Stimulated activated effector memory CD8-positive, alpha-beta T cell treated with anti-CD3 and anti-CD28 coated beads, Interleukin-12 subunit alpha, Interleukin-12 subunit beta, amount 100 ng/mL, for 72 hours (primary cell): ENCODE results near the gene CDKN2AIPNL.

Experiments
- ATAC-seq: fragments of 150-1000 bp; cut with Tn5 transposase; 2 replicates; pipeline ENCODE4 v1.10.0; 2021
- DNase-seq, 2 donors: peaks; one replicate each; pipeline ENCODE4 v3.0.0; 2021 to 2022; ENCODE audit warnings: low spot score in 2 of 2
- H3K27ac Mint-ChIP-seq: one replicate; pipeline ENCODE4 v1.8.0; 2022; ENCODE audit warnings: mild to moderate bottlenecking, mixed read lengths
- H3K36me3 Mint-ChIP-seq: one replicate; pipeline ENCODE4 v1.8.0; 2022; ENCODE audit warnings: mild to moderate bottlenecking, mixed read lengths
- H3K4me1 Mint-ChIP-seq: one replicate; pipeline ENCODE4 v1.8.0; 2022; ENCODE audit warnings: mixed read lengths
- H3K4me3 Mint-ChIP-seq: one replicate; pipeline ENCODE4 v1.8.0; 2022; ENCODE audit warnings: mild to moderate bottlenecking, mixed read lengths
- H3K9me3 Mint-ChIP-seq: one replicate; pipeline ENCODE4 v1.8.0; 2022; ENCODE audit warnings: mixed read lengths

The CDKN2AIPNL gene

GRCh38 chr5:134411546-134412266, at the start of gene CDKN2AIPNL:
Gene CDKN2AIPNL (minus strand): TSS chr5:134411881. CDS start chr5:134411854, 27 bp downstream.
- Mint-ChIP-seq H3K27ac (peak within 1 kb of the TSS; percentile 92), H3K9me3 (no peaks in the 10 kb centered on the region), H3K4me3 (peak within 1 kb of the TSS; percentile 92), H3K4me1 (peaks cover 30% of the 10 kb centered on the region), H3K36me3 (peaks cover 22% of the 10 kb centered on the region)
- peak; percentile 89 to 93 for DNase-seq
- ATAC-seq, result peak; percentile 100

- Mint-ChIP-seq H3K4me1 (peaks cover 4% of the 10 kb centered on the region), H3K36me3 (no peaks in the 10 kb centered on the region), H3K4me3 (no peak overlapping the region), H3K9me3 (no peaks in the 10 kb centered on the region), H3K27ac (peak overlapping the region; percentile 46)
- DNase-seq (no peak), ATAC-seq (no peak)
Measured at GRCh38 chr5:134460551-134460950, 48.9 kb upstream of the CDKN2AIPNL start.

- no peaks in the 10 kb centered on the region for H3K9me3 Mint-ChIP-seq
- ATAC-seq, result no peak
- H3K4me3 Mint-ChIP-seq, result no peak overlapping the region
- no peak for DNase-seq
- H3K27ac Mint-ChIP-seq, result no peak overlapping the region
- H3K36me3 Mint-ChIP-seq, result no peaks in the 10 kb centered on the region
- peaks cover 5% of the 10 kb centered on the region for H3K4me1 Mint-ChIP-seq
Measured at GRCh38 chr5:134459491-134459890, 47.8 kb upstream of the CDKN2AIPNL start.

- ATAC-seq, result no peak
- Mint-ChIP-seq H3K4me3 (no peak overlapping the region), H3K36me3 (no peaks in the 10 kb centered on the region), H3K9me3 (no peaks in the 10 kb centered on the region), H3K27ac (no peak overlapping the region), H3K4me1 (peaks cover 5% of the 10 kb centered on the region)
- no peak for DNase-seq
Measured at GRCh38 chr5:134459010-134459403, 47.3 kb upstream of the CDKN2AIPNL start.

GRCh38 chr5:134458234-134459009, 46.7 kb upstream of the CDKN2AIPNL start:
- H3K27ac Mint-ChIP-seq, result no peak overlapping the region
- H3K4me1 Mint-ChIP-seq, result peaks cover 5% of the 10 kb centered on the region
- no peak overlapping the region for H3K4me3 Mint-ChIP-seq
- H3K36me3 Mint-ChIP-seq, result no peaks in the 10 kb centered on the region
- H3K9me3 Mint-ChIP-seq, result no peaks in the 10 kb centered on the region
- ATAC-seq, result peak; percentile 25
- no peak for DNase-seq

GRCh38 chr5:134457801-134458200, 46.1 kb upstream of the CDKN2AIPNL start:
- no peaks in the 10 kb centered on the region for H3K36me3 Mint-ChIP-seq
- ATAC-seq (peak; percentile 8), DNase-seq (no peak)
- peaks cover 5% of the 10 kb centered on the region for H3K4me1 Mint-ChIP-seq
- no peaks in the 10 kb centered on the region for H3K9me3 Mint-ChIP-seq
- no peak overlapping the region for H3K4me3 Mint-ChIP-seq
- no peak overlapping the region for H3K27ac Mint-ChIP-seq

- no peaks in the 10 kb centered on the region for H3K9me3 Mint-ChIP-seq
- ATAC-seq (no peak), DNase-seq (no peak)
- H3K4me1 Mint-ChIP-seq, result peaks cover 5% of the 10 kb centered on the region
- no peak overlapping the region for H3K4me3 Mint-ChIP-seq
- H3K27ac Mint-ChIP-seq, result no peak overlapping the region
- no peaks in the 10 kb centered on the region for H3K36me3 Mint-ChIP-seq
Measured at GRCh38 chr5:134456825-134457224, 45.1 kb upstream of the CDKN2AIPNL start.

- no peak overlapping the region for H3K4me3 Mint-ChIP-seq
- H3K4me1 Mint-ChIP-seq, result peaks cover 7% of the 10 kb centered on the region
- no peak overlapping the region for H3K27ac Mint-ChIP-seq
Measured at GRCh38 chr5:134455466-134455865, 43.8 kb upstream of the CDKN2AIPNL start.

GRCh38 chr5:134453016-134453415, 41.3 kb upstream of the CDKN2AIPNL start:
- no peak overlapping the region for H3K4me3 Mint-ChIP-seq
- ATAC-seq (no peak), DNase-seq (no peak)
- H3K4me1 Mint-ChIP-seq, result peaks cover 11% of the 10 kb centered on the region
- no peaks in the 10 kb centered on the region for H3K9me3 Mint-ChIP-seq
- no peak overlapping the region for H3K27ac Mint-ChIP-seq
- no peaks in the 10 kb centered on the region for H3K36me3 Mint-ChIP-seq

More at GRCh38 chr5:134455466-134455865, 43.8 kb upstream of the CDKN2AIPNL start:
- DNase-seq (no peak), ATAC-seq (no peak)
- Mint-ChIP-seq H3K9me3 (no peaks in the 10 kb centered on the region), H3K36me3 (no peaks in the 10 kb centered on the region)

GRCh38 chr5:134451936-134452505, 40.3 kb upstream of the CDKN2AIPNL start:
- Mint-ChIP-seq H3K9me3 (no peaks in the 10 kb centered on the region), H3K4me1 (peaks cover 11% of the 10 kb centered on the region), H3K27ac (peak overlapping the region; percentile 7), H3K36me3 (no peaks in the 10 kb centered on the region), H3K4me3 (no peak overlapping the region)
- DNase-seq (no peak), ATAC-seq (no peak)

- Mint-ChIP-seq H3K36me3 (no peaks in the 10 kb centered on the region), H3K27ac (no peak overlapping the region), H3K4me1 (peaks cover 11% of the 10 kb centered on the region), H3K4me3 (no peak overlapping the region), H3K9me3 (no peaks in the 10 kb centered on the region)
- ATAC-seq (no peak), DNase-seq (no peak)
Measured at GRCh38 chr5:134451225-134451935, 39.7 kb upstream of the CDKN2AIPNL start.

GRCh38 chr5:134450374-134450773, 38.7 kb upstream of the CDKN2AIPNL start:
- DNase-seq, result no peak
- H3K27ac Mint-ChIP-seq, result no peak overlapping the region
- ATAC-seq, result peak; percentile 32
- no peak overlapping the region for H3K4me3 Mint-ChIP-seq
- no peaks in the 10 kb centered on the region for H3K36me3 Mint-ChIP-seq
- peaks cover 11% of the 10 kb centered on the region for H3K4me1 Mint-ChIP-seq
- H3K9me3 Mint-ChIP-seq, result no peaks in the 10 kb centered on the region

GRCh38 chr5:134449167-134449566, 37.5 kb upstream of the CDKN2AIPNL start:
- Mint-ChIP-seq H3K4me1 (peaks cover 6% of the 10 kb centered on the region), H3K27ac (no peak overlapping the region), H3K9me3 (no peaks in the 10 kb centered on the region), H3K36me3 (no peaks in the 10 kb centered on the region), H3K4me3 (no peak overlapping the region)
- DNase-seq (no peak), ATAC-seq (no peak)

- Mint-ChIP-seq H3K36me3 (no peaks in the 10 kb centered on the region), H3K9me3 (no peaks in the 10 kb centered on the region), H3K4me1 (peaks cover 6% of the 10 kb centered on the region), H3K27ac (no peak overlapping the region), H3K4me3 (no peak overlapping the region)
- ATAC-seq (peak; percentile 19), DNase-seq (no peak)
Measured at GRCh38 chr5:134447815-134448520, 36.3 kb upstream of the CDKN2AIPNL start.

GRCh38 chr5:134446938-134447337, 35.3 kb upstream of the CDKN2AIPNL start:
- peaks cover 6% of the 10 kb centered on the region for H3K4me1 Mint-ChIP-seq
- no peak overlapping the region for H3K4me3 Mint-ChIP-seq
- DNase-seq (no peak), ATAC-seq (peak; percentile 36)
- no peaks in the 10 kb centered on the region for H3K9me3 Mint-ChIP-seq
- peak overlapping the region; percentile 32 for H3K27ac Mint-ChIP-seq
- no peaks in the 10 kb centered on the region for H3K36me3 Mint-ChIP-seq
